HuH-7.5 (cell line): ENCODE data around the gene FXYD5.
A peak's percentile ranks its signal among the peaks of the same experiment; 100 is the strongest.

Experiments used
- DNase-seq: peaks from one replicate; pipeline ENCODE4 v3.0.0; 2011; ENCODE audit warnings: low spot score

FXYD5 gene

GRCh38 chr19:35154525-35155406 lies at the start of gene FXYD5:
FXYD5 (plus strand) TSS chr19:35154735; CDS start chr19:35155551, 816 bp downstream.
- DNase-seq = no peak

- no peak for DNase-seq
Measured at GRCh38 chr19:35105047-35105410, 49.5 kb upstream of the FXYD5 start.

GRCh38 chr19:35105411-35106290 lies 48.9 kb upstream of the FXYD5 start:
- no peak for DNase-seq

GRCh38 chr19:35106291-35106583 lies 48.3 kb upstream of the FXYD5 start:
- DNase-seq = no peak

- no peak for DNase-seq
Measured at GRCh38 chr19:35106898-35107541, 47.5 kb upstream of the FXYD5 start.

- no peak for DNase-seq
Measured at GRCh38 chr19:35107545-35107944, 47.0 kb upstream of the FXYD5 start.

GRCh38 chr19:35108730-35109129 lies 45.8 kb upstream of the FXYD5 start:
- no peak for DNase-seq

- no peak for DNase-seq
Measured at GRCh38 chr19:35109395-35110112, 45.0 kb upstream of the FXYD5 start.

- no peak for DNase-seq
Measured at GRCh38 chr19:35110974-35111373, 43.6 kb upstream of the FXYD5 start.

GRCh38 chr19:35112995-35113688 lies 41.4 kb upstream of the FXYD5 start:
- DNase-seq = no peak

GRCh38 chr19:35114353-35115176 lies 40.0 kb upstream of the FXYD5 start:
- peak; percentile 76 for DNase-seq

- no peak for DNase-seq
Measured at GRCh38 chr19:35115177-35115951, 39.2 kb upstream of the FXYD5 start, which contains the start of gene FXYD3. FXYD3 (plus strand) TSS chr19:35115823; CDS start chr19:35119377, 3,554 bp downstream.

GRCh38 chr19:35116072-35116801 lies 38.3 kb upstream of the FXYD5 start:
- no peak for DNase-seq

- DNase-seq = no peak
Measured at GRCh38 chr19:35117116-35117515, 37.4 kb upstream of the FXYD5 start.

- DNase-seq = no peak
Measured at GRCh38 chr19:35117799-35118198, 36.7 kb upstream of the FXYD5 start.

- no peak for DNase-seq
Measured at GRCh38 chr19:35118268-35119020, 36.1 kb upstream of the FXYD5 start.

GRCh38 chr19:35119091-35119490 lies 35.4 kb upstream of the FXYD5 start:
- no peak for DNase-seq

- no peak for DNase-seq
Measured at GRCh38 chr19:35119578-35120155, 34.9 kb upstream of the FXYD5 start.
